HL-60/S4 treated with phorbol 12-myristate 13-acetate at 8.2 ng/mL for 4 days and 3 days (cell line): ENCODE data around the gene MAP3K2.

ENCODE experiments used
- in situ Hi-C: fragments of 300-500 bp; cut with MboI; formaldehyde crosslinking; loops from 2 replicates; pipeline ENCODE4 v1.15.0; 2022; ENCODE audit warnings: low sequenced_read_pairs

The MAP3K2 gene

DNA sequence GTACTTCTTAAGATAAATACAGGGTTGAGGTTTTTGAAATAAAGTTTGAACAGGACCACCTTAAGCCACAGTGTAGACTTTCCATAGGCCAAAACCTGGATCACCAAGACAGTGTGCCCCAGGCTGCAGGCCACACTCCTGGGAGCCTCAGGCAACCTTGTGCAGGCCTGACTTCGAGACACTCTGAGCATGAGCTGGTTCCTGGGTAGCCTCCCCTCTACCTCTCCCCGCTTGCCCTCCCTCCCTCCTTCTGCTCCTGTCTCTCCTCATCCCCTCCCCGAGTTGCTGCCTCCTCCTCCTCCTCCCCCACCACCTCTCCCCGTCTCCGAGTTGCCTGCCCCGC is 19.9 kb upstream of the MAP3K2 start:
- in situ Hi-C loops, result no loop called here

GRCh38 chr2:127407091-127407490 is 19.3 kb upstream of the MAP3K2 start:
- in situ Hi-C loops, result no loop called here

DNA sequence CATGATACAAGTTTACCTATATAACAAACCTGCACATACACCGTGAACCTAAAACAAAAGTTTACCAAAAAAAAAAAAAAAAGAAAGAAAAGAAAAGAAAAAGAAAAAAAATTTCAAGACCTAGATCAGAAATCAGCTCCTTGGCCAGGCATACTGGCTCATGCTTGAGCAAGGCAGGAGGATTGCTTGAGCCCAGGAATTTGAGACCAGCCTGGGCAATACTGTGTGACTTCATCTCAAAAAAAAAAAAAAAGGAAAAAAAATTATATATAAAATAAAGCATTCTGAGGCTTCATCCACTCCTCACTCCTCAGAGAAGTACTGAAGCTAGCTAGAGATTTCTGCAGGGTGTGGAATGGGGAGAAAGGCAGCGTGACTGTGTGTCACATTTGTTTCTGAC is 18.7 kb upstream of the MAP3K2 start:
- in situ Hi-C loops, result no loop called here

DNA sequence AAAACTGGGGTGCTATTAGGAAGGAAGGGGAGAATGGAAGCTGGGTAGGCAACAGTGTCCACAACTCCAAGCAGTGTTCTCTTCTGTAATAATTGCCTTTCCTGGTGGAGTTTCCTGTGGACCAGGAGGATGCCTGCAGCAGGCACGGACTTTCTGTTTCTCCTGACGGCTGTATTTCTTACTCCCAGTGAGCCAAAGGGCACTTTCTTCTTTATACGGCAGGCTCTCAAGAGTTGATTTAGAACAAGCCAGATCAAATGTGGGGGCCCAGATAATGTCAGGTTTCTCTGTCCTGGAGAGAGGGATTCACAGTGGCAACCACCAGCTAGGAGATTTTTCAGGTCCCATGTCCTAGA is 17.5 kb upstream of the MAP3K2 start:
- in situ Hi-C loops, result no loop called here

DNA sequence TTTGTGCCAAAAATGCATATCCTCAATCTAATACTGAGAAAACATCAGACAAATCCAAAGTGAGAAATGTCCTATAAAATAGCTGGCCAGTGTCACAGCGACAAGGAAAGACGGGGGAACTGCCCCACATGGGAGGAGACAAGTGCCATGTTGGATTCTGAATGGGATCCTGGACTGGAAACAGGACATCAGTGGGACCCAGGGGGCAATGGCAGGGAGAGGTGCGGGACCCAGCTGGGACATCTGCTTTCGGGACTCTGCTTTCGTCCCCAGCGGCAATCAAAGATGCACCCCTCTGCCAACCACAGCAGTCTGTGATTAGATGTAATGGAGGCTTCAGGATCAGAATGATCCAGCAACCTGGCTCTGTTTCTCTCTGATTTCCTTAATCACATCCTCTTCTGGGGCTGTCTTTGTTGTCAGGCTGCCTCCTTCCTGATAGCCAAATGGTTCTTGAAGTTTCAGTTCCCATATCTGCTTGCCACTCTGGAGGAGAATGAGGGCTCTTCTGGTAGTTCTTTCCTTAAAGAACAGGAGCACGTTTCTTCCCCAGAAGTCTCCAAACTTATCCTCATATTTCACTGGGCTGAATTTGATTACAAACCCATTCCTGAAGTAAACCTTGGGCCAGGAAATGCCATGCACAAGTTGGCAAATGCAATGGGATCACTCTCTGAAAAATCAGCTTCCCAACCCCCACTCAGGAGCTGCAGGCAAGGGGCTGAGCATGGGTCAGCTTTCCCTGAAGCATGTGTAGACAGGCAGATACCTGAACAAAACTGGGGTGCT is 16.9 kb upstream of the MAP3K2 start:
- in situ Hi-C loops, result no loop called here

- in situ Hi-C loops, result no loop called here
Observed at GRCh38 chr2:127403460-127403859, 15.7 kb upstream of the MAP3K2 start.

DNA sequence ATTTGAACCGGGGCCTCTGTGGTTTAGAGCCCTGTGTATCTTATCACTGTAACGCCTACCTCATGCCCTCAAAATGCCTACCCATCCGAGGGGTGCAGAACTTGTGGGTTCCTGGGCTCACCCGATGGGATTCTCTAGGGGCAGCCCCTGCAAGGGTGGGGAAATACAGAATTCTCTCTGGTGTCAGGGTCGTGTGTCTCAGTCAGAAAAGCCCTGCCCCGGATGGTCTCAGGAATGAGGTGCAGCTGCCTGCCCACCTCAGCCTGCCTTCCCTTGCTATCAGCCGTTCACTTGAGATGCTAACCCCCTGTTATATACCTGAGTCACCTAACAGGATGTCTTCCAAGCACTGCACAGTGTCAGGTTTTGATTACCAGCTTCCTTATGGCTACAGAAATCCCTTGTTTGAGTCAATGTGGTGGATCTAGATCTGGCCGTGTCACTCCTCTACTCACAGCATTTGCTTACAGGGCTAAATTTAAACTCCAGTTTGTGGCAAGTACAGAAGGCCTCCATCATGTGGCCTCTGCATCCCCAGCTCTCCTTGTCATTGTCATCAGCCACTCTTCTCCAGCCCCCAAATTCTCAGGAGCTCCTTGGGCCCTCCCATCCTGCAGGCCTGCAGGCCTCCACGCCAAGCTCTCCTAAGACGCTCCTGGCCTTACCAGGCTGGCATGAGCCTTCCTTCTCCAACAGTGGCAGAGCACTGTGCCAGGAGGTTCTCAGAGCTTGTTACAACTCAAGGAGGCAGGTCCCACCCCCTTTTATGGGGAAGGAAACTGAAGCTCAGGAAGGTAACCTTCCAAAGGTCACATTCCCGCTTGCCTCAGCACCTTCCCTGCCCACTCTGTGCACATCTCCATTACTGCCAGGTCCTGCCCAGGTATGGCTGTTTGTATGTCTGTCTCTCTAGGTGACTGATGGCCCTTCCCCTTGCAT is 14.3 kb upstream of the MAP3K2 start:
- in situ Hi-C loops, result no loop called here

DNA sequence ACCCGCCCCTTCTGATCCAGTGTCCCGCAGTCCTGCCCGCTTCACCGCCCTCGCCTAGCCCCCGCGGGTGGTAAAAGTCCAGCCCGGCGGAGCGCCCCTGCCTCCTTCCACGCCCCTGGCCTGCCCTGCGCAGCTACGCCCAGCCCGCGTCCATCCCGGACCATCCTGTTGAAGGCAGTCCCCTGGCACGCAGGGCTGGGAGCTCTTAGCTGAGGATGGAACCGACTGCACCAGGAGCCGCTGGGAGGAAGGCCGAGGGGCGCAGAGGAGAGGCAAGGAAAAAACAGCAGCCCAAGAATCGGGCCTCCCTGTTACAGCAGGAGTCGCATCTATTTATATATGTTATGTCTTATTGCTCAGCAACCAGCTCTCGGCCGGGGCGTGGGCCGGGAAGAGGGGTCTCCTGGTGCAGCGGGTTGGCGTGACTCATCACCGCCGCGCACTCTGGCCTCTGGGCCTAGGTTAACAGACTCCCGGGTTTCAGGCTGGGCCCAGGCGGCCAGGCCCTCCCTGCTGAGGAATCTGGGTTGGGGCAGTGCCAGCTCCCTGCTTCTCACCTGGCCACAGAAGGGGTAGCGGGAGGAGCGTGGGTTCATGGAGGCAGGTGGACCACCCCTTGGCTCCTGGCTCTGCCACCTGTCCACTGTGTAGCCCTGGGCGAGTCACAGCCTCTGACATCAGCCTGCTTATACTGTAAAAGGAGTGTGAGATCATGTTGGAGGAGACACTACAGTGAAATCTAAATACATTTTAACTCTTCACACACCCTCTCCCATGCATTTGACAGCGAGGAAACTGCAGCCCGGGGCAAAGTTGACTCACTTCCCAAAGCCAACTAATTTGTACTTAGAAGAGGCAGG is 13.4 kb upstream of the MAP3K2 start:
- in situ Hi-C loops, result no loop called here

GRCh38 chr2:127400533-127400896 is 12.7 kb upstream of the MAP3K2 start:
- in situ Hi-C loops, result no loop called here

GRCh38 chr2:127398239-127398590 is 10.4 kb upstream of the MAP3K2 start:
- in situ Hi-C loops, result no loop called here

GRCh38 chr2:127397568-127398238 is 9.9 kb upstream of the MAP3K2 start:
- in situ Hi-C loops, result no loop called here

DNA sequence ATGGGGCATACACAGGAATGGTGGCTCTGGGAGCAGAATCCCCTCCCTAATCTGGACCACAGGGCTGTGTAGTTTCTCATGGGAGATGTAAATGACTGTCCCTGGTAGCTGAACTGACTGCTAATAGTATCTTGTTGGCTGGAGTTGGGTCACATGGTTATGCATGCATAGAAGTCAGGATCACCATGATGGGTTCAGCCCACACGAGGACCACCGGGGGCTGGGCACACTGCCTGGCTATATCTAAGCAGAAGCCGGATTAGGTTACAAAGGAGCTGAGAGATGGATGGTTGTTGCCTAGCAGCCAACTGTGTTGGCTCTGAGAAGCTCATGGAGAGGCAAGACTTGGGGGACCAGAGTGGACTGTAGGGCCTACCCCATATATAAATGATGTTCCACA is 6.7 kb upstream of the MAP3K2 start:
- in situ Hi-C loops, result no loop called here

DNA sequence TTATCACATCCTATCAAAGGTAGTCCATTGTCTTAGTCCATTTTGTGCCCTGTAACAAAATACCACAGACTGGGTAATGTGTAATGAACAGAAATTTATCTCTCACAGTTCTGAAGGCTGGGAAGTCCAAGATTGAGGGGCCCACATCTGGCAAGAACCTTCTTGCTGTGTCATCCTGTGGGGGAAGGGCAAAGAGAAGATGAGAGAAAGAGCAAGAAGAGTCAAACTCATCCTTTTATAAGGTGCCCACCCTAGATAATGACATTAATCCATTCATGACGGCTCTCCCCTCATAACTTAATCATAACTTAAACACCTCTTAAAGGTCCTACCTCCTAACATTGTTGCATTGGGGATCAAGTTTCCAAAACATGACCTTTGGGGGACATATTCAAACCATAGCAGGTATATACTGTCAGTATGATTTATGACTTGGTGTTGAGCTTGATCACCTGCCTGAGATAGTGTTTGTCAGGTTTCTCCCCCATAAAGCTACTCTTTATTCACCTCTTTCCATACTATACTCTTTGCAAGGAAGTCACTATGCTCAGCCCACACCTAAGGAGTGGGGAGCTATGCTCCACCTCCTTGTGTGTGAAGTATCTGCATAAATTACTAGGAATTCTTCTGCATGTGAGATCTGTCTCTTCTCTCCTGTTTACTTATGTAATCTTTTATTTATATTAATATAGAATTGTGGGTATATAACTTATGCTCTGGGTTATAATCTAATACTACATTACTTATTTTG is 5.2 kb upstream of the MAP3K2 start:
- in situ Hi-C loops, result no loop called here

- in situ Hi-C loops, result no loop called here
Observed at GRCh38 chr2:127392133-127392827, 4.5 kb upstream of the MAP3K2 start.

GRCh38 chr2:127389778-127390435 is 2.1 kb upstream of the MAP3K2 start:
- in situ Hi-C loops, result no loop called here

- in situ Hi-C loops, result no loop called here
Observed at GRCh38 chr2:127388423-127389164, 819 bp upstream of the MAP3K2 start.

DNA sequence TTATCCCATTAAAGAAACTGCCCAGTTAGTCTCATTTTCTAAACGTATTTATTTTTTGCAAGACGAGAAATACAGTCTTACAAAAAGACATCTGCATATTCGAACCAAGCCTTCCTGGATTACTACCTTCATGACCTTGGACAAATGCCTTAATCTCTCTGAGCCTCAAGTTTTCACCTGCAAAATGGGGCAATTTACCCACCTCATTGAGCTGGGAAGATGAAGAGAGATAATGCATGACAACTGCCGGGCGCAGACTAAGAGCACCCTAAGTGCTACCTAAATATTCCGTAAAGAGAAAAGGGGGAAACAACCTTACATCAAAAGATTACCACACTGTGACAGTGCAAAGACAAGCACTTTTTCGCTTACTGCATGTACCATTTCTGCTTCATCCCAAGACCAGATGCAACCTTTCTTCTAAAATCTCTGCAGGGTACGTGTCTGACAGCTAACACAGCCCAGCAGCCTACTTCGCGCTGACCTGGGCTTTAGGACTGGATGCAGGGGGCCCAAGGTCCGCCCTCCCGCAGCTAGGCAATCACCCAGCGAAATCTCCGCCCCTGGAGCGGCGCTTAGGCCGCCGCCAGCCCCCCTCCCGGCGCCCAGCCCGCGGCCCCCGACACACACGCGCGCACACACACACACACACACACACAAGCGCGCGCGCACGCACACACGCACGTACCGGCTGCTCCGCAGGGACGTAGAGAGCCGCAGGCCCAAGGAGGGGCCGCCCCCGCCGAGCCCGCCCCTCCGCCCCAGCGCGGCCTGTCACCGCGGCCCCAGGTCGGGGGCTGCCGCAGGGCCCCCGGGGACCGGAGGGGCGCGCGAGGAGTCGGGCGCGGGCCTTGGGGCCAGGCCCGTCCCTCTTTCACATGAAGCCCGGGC is 766 bp downstream of the MAP3K2 start:
- in situ Hi-C loops, result no loop called here
